ENCODE data around the gene LUC7L3. TPM values are rescaled to one million over a fixed set of nuclear protein-coding genes. Genes with fewer than 3 reads are reported as not detected.

The LUC7L3 gene
- total and polyA plus RNA-seq, 10 of the 15 experiments (the other 5 are each of a cell fraction or from before 2014, with no cell fraction given) = 51.3 to 176 (median 149) TPM

DNA sequence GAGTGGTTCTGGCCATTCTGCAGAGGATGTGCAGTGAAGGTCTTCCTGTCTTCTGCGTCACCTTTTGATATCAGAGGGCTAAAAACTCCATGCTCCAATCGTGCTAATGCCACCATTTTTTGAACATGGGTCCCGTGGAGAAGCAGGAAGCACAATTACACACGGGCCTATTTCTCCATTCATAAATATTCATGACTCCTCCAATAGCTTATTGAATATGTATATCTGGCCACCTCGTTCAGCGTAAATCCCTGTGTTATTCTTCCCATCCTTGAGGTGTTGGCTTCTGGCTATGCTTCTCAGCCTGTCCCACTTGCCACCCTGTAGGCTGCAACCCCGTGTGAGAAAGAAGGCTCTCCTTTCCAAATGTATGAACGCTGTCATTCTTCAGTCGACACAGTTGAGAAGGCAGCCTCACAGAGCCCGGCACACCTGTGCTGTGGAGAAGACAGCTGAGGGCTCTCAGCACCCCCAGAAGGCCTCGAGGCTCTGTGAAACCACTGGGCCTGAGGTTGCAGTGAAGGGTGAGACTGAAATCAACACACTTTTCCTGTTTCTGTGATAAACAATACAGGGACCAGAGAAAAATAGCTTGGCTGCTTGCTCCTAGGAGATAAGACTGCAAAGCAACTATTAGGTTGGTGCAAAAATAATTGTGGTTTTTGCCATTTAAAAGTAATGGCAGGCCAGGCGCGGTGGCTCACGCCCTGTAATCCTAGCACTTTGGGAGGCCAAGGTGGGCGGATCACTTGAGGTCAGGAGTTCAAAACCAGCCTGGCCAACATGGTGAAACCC lies 52.8 kb downstream of the LUC7L3 start:
- no TSS peak for BruUV-seq (replicated peaks)
- intact Hi-C loops (cut with micrococcal nuclease; ENCODE audit: unreplicated experiment) (no loop called here), in situ Hi-C loops (cut with MboI) (no loop called here)
- ATAC-seq (peak; percentile 34; the same call in 1 of the 3 replicates), DNase-seq (ENCODE audit: low read depth, low spot score) (no peak), FAIRE-seq (no peak)
- Histone ChIP-seq H3K4me3 (no peak overlapping the region), H3K9ac (ENCODE audit: control insufficient read depth, insufficient read depth, low read length) (no peak overlapping the region), H3K27me3 (replicated peaks in 1 of 2; ENCODE audit: control insufficient read depth in 2 of 2, insufficient read depth in 2 of 2, low read length in 1 of 2) (no peaks in the 10 kb centered on the region), H3K4me1 (ENCODE audit: control insufficient read depth, insufficient read depth, low read length) (peaks cover 8% of the 10 kb centered on the region), H3K27ac (ENCODE audit: control insufficient read depth, insufficient read depth) (no peak overlapping the region), H3K4me2 (ENCODE audit: control insufficient read depth, insufficient read depth) (peak overlapping the region; percentile 30; the same call in 1 of the 2 replicates), H3K9me3 (replicated peaks; ENCODE audit: control insufficient read depth, insufficient read depth, low read length) (no peaks in the 10 kb centered on the region), H3K36me3 (ENCODE audit: control insufficient read depth in 2 of 2, insufficient read depth in 2 of 2, low read length in 1 of 2) (no peaks in the 10 kb centered on the region), H3K79me2 (ENCODE audit: control insufficient read depth, insufficient read depth, low read length) (no peaks in the 10 kb centered on the region), H4K20me1 (ENCODE audit: control insufficient read depth, insufficient read depth) (no peaks in the 10 kb centered on the region), H2AFZ (ENCODE audit: control insufficient read depth, low read depth, low read length) (peak overlapping the region; percentile 41; the same call in 1 of the 2 replicates)
- ChIA-PET POLR2A (no interaction called here), RAD21 (ENCODE audit: unreplicated experiment) (no interaction called here), SMC1A (ENCODE audit: uncharacterized antibody, unreplicated experiment) (interaction anchor here (0.6 kb wide), 1 partner anchor 185 kb away, joined by 3 read pairs; no protein-coding TSS in a partner anchor), CTCF (interaction anchor here (1.0 to 3.7 kb wide), 2 partner anchors 11 to 81 kb away, joined by 4 to 14 read pairs; no protein-coding TSS in a partner anchor)
- TF ChIP-seq DPF2 (IDR thresholded peaks at IDR 0.05) = no peak
- no peak for TF ChIP-seq TCF12 (IDR thresholded peaks at IDR 0.05; ENCODE audit: low read depth, low read length)
- TF ChIP-seq ZNF207 (IDR thresholded peaks at IDR 0.05; ENCODE audit: borderline replicate concordance) = no peak
- no peak for TF ChIP-seq CHD1 (IDR thresholded peaks at IDR 0.05; ENCODE audit: low read depth, low read length)
- TF ChIP-seq SMAD5 (IDR thresholded peaks at IDR 0.05; ENCODE audit: low read depth) = no peak
- no peak for TF ChIP-seq BCL11A (IDR thresholded peaks at IDR 0.05; ENCODE audit: low read depth, low read length)
- TF ChIP-seq BMI1 (IDR thresholded peaks at IDR 0.05; ENCODE audit: borderline replicate concordance) = no peak
- TF ChIP-seq, protein P1, sequence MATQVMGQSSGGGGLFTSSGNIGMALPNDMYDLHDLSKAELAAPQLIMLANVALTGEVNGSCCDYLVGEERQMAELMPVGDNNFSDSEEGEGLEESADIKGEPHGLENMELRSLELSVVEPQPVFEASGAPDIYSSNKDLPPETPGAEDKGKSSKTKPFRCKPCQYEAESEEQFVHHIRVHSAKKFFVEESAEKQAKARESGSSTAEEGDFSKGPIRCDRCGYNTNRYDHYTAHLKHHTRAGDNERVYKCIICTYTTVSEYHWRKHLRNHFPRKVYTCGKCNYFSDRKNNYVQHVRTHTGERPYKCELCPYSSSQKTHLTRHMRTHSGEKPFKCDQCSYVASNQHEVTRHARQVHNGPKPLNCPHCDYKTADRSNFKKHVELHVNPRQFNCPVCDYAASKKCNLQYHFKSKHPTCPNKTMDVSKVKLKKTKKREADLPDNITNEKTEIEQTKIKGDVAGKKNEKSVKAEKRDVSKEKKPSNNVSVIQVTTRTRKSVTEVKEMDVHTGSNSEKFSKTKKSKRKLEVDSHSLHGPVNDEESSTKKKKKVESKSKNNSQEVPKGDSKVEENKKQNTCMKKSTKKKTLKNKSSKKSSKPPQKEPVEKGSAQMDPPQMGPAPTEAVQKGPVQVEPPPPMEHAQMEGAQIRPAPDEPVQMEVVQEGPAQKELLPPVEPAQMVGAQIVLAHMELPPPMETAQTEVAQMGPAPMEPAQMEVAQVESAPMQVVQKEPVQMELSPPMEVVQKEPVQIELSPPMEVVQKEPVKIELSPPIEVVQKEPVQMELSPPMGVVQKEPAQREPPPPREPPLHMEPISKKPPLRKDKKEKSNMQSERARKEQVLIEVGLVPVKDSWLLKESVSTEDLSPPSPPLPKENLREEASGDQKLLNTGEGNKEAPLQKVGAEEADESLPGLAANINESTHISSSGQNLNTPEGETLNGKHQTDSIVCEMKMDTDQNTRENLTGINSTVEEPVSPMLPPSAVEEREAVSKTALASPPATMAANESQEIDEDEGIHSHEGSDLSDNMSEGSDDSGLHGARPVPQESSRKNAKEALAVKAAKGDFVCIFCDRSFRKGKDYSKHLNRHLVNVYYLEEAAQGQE (IDR thresholded peaks at IDR 0.05; ENCODE audit: low read depth, low read length) = no peak
- TF ChIP-seq ZZZ3 (IDR thresholded peaks at IDR 0.05; ENCODE audit: control insufficient read depth, insufficient read length, low read depth) = no peak
- TF ChIP-seq SRF (IDR thresholded peaks at IDR 0.05; ENCODE audit: low read depth in 2 of 2, low read length in 2 of 2) = no peak
- no peak for TF ChIP-seq SUPT20H (IDR thresholded peaks at IDR 0.05; ENCODE audit: borderline replicate concordance, control insufficient read depth, low read depth, low read length)
- TF ChIP-seq POLR2AphosphoS2 (IDR thresholded peaks at IDR 0.05; ENCODE audit: low read depth, low read length) = no peak
- TF ChIP-seq TCF3 (IDR thresholded peaks at IDR 0.05; ENCODE audit: borderline replicate concordance, insufficient read depth, low read depth, low read length) = 0 out of 2 replicates have a peak, but pooled peaks have one; percentile 20
- TF ChIP-seq, protein P2, sequence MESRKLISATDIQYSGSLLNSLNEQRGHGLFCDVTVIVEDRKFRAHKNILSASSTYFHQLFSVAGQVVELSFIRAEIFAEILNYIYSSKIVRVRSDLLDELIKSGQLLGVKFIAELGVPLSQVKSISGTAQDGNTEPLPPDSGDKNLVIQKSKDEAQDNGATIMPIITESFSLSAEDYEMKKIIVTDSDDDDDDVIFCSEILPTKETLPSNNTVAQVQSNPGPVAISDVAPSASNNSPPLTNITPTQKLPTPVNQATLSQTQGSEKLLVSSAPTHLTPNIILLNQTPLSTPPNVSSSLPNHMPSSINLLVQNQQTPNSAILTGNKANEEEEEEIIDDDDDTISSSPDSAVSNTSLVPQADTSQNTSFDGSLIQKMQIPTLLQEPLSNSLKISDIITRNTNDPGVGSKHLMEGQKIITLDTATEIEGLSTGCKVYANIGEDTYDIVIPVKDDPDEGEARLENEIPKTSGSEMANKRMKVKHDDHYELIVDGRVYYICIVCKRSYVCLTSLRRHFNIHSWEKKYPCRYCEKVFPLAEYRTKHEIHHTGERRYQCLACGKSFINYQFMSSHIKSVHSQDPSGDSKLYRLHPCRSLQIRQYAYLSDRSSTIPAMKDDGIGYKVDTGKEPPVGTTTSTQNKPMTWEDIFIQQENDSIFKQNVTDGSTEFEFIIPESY (IDR thresholded peaks at IDR 0.05) = peak; percentile 68; the same call in 1 of the 2 replicates
- no peak for TF ChIP-seq RFX5 (IDR thresholded peaks at IDR 0.05; ENCODE audit: low read depth, low read length)
- TF ChIP-seq SIN3A (IDR thresholded peaks at IDR 0.05; ENCODE audit: low read depth, low read length) = no peak
- no peak for TF ChIP-seq HCFC1 (IDR thresholded peaks at IDR 0.05; ENCODE audit: low read length)
- 43% methylated on average over 15 of the region's 15 CpGs for WGBS (ENCODE audit: insufficient coverage, insufficient replicate concordance, low lambda C conversion rate, missing lambda C conversion rate)

Measured in GM12878 (cell line).